HepG2 (cell line): ENCODE data around the gene GADD45GIP1. TPM values are rescaled to one million over a fixed set of nuclear protein-coding genes. Genes with fewer than 3 reads are reported as not detected.
A peak's percentile ranks its signal among the peaks of the same experiment; 100 is the strongest.

Source experiments
- HIVEP1 ChIP-seq: sonication (generic); formaldehyde crosslinking; IDR thresholded peaks from 2 replicates; pipeline ENCODE4 v1.4.0; 2020; ENCODE audit warnings: mild to moderate bottlenecking, missing genetic modification reagents
- HNF4A ChIP-seq: sonication (generic); formaldehyde crosslinking; IDR thresholded peaks from 2 replicates; pipeline ENCODE4 v1.4.0; 2020; ENCODE audit warnings: missing genetic modification reagents
- MXI1 ChIP-seq: IDR thresholded peaks from 3 replicates; pipeline ENCODE4 v1.6.1; 2012; ENCODE audit warnings: low read depth, low read length, inconsistent platforms, borderline replicate concordance
- NR2F2 ChIP-seq: IDR thresholded peaks from 2 replicates; pipeline ENCODE4 v1.6.1; 2012; ENCODE audit warnings: low read depth, inconsistent platforms, borderline replicate concordance
- PAXIP1 ChIP-seq: sonication (generic); formaldehyde crosslinking; conservative IDR thresholded peaks from 2 replicates; pipeline ENCODE4 v1.4.0; 2020; ENCODE audit warnings: mild to moderate bottlenecking, missing genetic modification reagents, moderate library complexity
- SOX6 ChIP-seq, 2 experiments: fragments of 450-650 bp in 1 of 2; sonication (generic) in 1 of 2; formaldehyde crosslinking in 1 of 2; IDR thresholded peaks; 2 replicates each; pipeline versions ENCODE4 v1.4.0 to v1.6.1; 2017 to 2020; ENCODE audit warnings: antibody characterized with exemption in 1 of 2, mild to moderate bottlenecking in 1 of 2, missing genetic modification reagents in 1 of 2
- UBTF ChIP-seq: sonication (generic); formaldehyde crosslinking; IDR thresholded peaks from 2 replicates; pipeline ENCODE4 v1.4.0; 2020; ENCODE audit warnings: mild to moderate bottlenecking, missing genetic modification reagents
- ZFP62 ChIP-seq: sonication (generic); formaldehyde crosslinking; IDR thresholded peaks from 2 replicates; pipeline ENCODE4 v1.4.0; 2020; ENCODE audit warnings: missing genetic modification reagents
- ZNF75D ChIP-seq: sonication (generic); formaldehyde crosslinking; IDR thresholded peaks from 2 replicates; pipeline ENCODE4 v1.8.1; 2023; ENCODE audit warnings: missing genetic modification reagents, mild to moderate bottlenecking, borderline replicate concordance
- polyA plus RNA-seq, 8 experiments: library from polyadenylated mRNA; depleted of rRNA in 3 of 8; stranded (reverse) in 7 of 8; unstranded in 1 of 8; fragments of >200 nt; fragmentation: Illumina TruSeq in 4 of 8; extraction: Trizol in 4 of 8; gene quantifications; 2 replicates each; pipeline versions ENCODE4 v1.2.1 to v1.2.3, GENCODE V29; 2011 to 2016; ENCODE audit warnings: low read depth in 4 of 8, missing spikeins in 1 of 8, mixed read lengths in 1 of 8; ENCODE audit not compliant: insufficient read depth in 1 of 8
- total RNA-seq, 5 experiments: library from RNA; depleted of rRNA; stranded (reverse); fragments of >200 nt; fragmentation: Illumina TruSeq; extraction: Trizol; gene quantifications; 2 replicates each; pipeline ENCODE4 v1.2.3, GENCODE V29; 2016; ENCODE audit warnings: low read depth in 1 of 5
- TF ChIP-seq, protein P1 (sequence below): sonication (generic); formaldehyde crosslinking; IDR thresholded peaks from 2 replicates; pipeline ENCODE4 v1.4.0; 2020; ENCODE audit warnings: mild to moderate bottlenecking, missing genetic modification reagents, borderline replicate concordance
- TF ChIP-seq, protein P2 (sequence below): sonication (generic); formaldehyde crosslinking; IDR thresholded peaks from 2 replicates; pipeline ENCODE4 v1.8.0; 2022; ENCODE audit warnings: mild to moderate bottlenecking, missing genetic modification reagents; ENCODE audit not compliant: insufficient replicate concordance
- TF ChIP-seq, protein P3 (sequence below): sonication (generic); formaldehyde crosslinking; IDR thresholded peaks from 2 replicates; pipeline ENCODE4 v1.8.0; 2022; ENCODE audit warnings: missing genetic modification reagents, mild to moderate bottlenecking, inconsistent platforms, borderline replicate concordance

The GADD45GIP1 gene
- total and polyA plus RNA-seq, 2 of the 13 experiments (the other 11 are each of a cell fraction or from before 2014, with no cell fraction given), result 24.6 to 30.7 TPM

DNA sequence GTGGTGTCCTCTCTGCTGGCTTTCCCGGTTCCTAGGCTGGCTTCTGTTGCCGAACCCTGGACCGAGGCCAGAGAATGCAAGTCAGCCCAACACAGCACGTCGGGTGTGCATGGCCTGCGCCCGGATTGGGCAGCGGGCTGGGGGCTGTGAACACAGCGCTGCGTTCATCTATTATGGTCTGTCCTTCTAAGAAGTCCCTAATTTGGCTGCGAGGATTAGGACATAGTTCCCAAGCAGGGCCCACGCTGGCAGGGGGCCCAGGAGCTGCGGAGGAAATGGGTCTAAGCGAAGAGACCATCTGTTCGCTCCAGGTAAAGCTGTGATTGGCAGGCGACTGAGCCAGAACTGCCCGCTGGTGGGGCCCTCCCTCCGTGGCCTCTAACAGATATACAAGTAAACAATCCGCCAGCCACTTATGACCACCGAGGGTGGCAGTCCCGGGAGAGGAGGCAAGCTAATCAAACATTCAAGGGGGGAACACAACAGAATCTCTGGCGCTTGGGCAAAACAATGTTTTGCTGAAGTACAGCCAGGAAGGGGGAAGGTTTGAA is 43.9 kb downstream of the GADD45GIP1 start (continued):
- TF ChIP-seq UBTF, result peak; percentile 36; the same call in 1 of the 2 replicates
- TF ChIP-seq, protein P1, sequence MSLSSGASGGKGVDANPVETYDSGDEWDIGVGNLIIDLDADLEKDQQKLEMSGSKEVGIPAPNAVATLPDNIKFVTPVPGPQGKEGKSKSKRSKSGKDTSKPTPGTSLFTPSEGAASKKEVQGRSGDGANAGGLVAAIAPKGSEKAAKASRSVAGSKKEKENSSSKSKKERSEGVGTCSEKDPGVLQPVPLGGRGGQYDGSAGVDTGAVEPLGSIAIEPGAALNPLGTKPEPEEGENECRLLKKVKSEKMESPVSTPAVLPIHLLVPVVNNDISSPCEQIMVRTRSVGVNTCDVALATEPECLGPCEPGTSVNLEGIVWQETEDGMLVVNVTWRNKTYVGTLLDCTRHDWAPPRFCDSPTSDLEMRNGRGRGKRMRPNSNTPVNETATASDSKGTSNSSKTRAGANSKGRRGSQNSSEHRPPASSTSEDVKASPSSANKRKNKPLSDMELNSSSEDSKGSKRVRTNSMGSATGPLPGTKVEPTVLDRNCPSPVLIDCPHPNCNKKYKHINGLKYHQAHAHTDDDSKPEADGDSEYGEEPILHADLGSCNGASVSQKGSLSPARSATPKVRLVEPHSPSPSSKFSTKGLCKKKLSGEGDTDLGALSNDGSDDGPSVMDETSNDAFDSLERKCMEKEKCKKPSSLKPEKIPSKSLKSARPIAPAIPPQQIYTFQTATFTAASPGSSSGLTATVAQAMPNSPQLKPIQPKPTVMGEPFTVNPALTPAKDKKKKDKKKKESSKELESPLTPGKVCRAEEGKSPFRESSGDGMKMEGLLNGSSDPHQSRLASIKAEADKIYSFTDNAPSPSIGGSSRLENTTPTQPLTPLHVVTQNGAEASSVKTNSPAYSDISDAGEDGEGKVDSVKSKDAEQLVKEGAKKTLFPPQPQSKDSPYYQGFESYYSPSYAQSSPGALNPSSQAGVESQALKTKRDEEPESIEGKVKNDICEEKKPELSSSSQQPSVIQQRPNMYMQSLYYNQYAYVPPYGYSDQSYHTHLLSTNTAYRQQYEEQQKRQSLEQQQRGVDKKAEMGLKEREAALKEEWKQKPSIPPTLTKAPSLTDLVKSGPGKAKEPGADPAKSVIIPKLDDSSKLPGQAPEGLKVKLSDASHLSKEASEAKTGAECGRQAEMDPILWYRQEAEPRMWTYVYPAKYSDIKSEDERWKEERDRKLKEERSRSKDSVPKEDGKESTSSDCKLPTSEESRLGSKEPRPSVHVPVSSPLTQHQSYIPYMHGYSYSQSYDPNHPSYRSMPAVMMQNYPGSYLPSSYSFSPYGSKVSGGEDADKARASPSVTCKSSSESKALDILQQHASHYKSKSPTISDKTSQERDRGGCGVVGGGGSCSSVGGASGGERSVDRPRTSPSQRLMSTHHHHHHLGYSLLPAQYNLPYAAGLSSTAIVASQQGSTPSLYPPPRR (CRISPR knock-in tag), result no peak
- no peak for TF ChIP-seq ZNF75D (CRISPR knock-in tag)
- peak; percentile 47; the same call in 1 of the 2 replicates for TF ChIP-seq HNF4A (CRISPR knock-in tag)
- no peak for TF ChIP-seq ZFP62
- TF ChIP-seq, protein P2, sequence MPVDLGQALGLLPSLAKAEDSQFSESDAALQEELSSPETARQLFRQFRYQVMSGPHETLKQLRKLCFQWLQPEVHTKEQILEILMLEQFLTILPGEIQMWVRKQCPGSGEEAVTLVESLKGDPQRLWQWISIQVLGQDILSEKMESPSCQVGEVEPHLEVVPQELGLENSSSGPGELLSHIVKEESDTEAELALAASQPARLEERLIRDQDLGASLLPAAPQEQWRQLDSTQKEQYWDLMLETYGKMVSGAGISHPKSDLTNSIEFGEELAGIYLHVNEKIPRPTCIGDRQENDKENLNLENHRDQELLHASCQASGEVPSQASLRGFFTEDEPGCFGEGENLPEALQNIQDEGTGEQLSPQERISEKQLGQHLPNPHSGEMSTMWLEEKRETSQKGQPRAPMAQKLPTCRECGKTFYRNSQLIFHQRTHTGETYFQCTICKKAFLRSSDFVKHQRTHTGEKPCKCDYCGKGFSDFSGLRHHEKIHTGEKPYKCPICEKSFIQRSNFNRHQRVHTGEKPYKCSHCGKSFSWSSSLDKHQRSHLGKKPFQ, result no peak
- TF ChIP-seq NR2F2, result no peak
- TF ChIP-seq, protein P3, sequence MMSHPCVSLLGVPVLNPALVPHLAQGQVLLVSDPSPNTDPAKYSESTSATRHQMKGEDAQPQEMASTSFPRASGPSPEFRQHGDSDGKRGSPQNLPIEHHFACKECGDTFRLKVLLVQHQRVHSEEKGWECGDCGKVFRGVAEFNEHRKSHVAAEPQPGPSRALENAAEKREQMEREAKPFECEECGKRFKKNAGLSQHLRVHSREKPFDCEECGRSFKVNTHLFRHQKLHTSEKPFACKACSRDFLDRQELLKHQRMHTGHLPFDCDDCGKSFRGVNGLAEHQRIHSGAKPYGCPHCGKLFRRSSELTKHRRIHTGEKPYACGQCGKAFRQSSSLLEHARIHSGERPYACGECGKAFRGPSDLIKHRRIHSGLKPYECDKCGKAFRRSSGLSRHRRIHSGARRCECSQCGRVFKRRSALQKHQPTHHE (CRISPR knock-in tag), result no peak
- TF ChIP-seq MXI1, result no peak
- TF ChIP-seq PAXIP1 (CRISPR knock-in tag), result peak; percentile 56
- no peak for TF ChIP-seq SOX6 (IDR thresholded peaks at IDR 0.05)
- TF ChIP-seq SOX6 (CRISPR knock-in tag; IDR thresholded peaks at IDR 0.05), result 0 out of 2 replicates have a peak, but pooled peaks have one; percentile 44
- TF ChIP-seq HIVEP1, result no peak
